GM18951 (cell line): Measurements from ENCODE around the gene NELL1.
"Not testable (repeated sequence)": the region's sequence is repeated elsewhere in the genome, so short reads cannot be mapped to it uniquely, and the experiment has no call there.

Source experiments
- POLR2A ChIP-seq: IDR thresholded peaks from 4 replicates; pipeline ENCODE4 v1.6.1; 2011; ENCODE audit warnings: mild to moderate bottlenecking; ENCODE audit not compliant: insufficient read length, insufficient read depth; ENCODE audit errors: extremely low read depth
- in situ Hi-C: fragments of 300-500 bp; cut with MboI; formaldehyde crosslinking; loops from one replicate; pipeline ENCODE4 v1.12.0; 2022; ENCODE audit warnings: low sequenced_read_pairs, mixed read lengths, inconsistent platforms; ENCODE audit not compliant: unreplicated experiment

The NELL1 gene

GRCh38 chr11:20821046-20821445 lies 151.7 kb downstream of the NELL1 start:
- TF ChIP-seq POLR2A, result no peak
- in situ Hi-C loops, result no loop called here

DNA sequence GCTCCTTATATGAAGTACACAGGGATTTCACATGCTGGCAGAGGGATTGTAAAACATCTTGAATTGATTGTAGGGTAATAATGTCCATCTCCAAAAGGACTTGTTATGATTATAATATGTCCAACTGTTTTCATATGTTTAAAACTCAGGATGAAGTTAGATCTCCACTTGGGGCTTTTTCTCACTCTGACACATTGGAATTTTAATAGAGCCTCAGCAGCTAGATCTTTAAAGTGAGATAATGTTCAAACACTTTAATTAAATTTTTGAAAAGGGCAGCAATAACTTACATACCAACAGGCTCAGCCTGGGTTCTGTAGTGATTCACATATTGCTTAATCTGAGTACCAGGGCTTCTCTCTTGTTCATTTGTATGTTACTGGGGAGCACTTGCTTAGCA lies 152.1 kb downstream of the NELL1 start:
- TF ChIP-seq POLR2A, result no peak
- in situ Hi-C loops, result no loop called here

DNA sequence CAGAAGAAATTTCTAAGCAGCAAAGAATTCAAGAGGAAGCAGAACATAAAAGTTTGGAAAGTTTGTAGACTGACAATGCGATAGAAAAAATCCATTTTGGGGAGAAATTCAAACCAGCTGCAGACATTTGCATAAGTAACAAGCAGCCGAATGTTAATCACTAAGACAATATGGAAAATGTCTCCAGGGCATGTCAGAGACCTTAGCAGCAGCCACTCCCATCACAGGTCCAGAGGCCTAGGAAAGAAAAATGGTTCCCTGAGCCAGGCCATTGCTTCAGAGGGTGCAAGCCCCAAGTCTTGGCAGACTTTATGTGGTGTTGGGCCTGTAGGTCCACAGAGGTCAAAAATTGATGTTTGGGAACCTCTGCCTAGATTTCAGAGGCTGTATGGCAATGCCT lies 155.4 kb downstream of the NELL1 start:
- in situ Hi-C loops, result no loop called here
- TF ChIP-seq POLR2A, result no peak

DNA sequence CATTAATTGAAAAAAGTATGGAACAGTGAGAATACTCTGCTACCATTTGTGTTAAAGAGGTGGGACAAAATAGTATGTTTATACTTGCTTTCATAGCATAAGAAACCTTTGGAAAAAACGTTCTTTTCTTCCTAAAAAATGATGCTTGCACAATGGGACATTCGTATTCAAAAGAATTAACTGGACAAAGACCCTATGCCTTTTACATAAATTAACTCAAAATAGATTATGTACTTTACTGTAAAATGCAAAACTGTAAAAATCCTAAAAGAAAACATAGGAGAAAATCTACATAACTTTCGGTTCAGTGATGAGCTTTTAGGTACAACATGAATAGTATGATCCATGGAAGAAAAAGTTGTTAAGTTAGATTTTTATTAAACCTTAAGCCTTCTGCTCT lies 166.2 kb downstream of the NELL1 start:
- in situ Hi-C loops, result no loop called here
- TF ChIP-seq POLR2A, result no peak

DNA sequence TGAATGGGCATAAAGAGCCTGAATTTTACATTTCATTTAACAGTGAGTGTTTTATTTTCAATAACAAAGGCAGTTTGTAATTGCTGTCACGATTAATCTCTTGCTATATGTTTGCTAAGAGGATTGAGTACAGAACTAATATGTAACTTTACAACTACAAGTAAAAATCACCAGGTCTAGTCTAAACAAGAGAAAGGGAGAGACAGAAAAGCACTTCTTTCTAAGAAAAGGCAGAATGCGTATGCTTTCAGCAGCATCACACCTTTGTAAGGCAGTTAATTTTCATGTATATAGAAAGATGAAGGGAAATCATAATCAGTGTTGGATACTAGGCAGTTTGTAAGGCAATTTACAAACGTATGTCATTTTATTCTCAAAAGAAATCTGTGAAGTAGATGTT lies 169.8 kb downstream of the NELL1 start:
- TF ChIP-seq POLR2A, result no peak
- in situ Hi-C loops, result no loop called here

DNA sequence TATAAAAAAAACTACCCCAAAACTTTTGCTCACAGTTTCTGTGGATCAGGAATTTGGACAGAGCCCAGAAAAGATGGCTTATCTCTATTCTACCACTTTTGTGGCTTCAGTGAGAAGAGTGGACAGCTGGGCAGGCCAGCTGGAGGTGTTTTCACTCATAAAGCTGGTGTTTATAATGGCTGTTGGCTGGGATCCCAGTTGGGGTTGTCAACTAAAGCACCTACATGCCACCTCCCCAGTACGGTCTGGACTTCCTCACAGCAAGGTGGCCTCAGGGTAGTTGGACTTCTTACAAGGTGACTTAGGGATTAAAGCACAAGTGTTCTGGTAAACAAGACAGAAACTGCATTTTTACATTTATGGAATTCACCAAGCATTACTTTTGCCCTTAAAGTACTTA lies 171.0 kb downstream of the NELL1 start:
- TF ChIP-seq POLR2A, result no peak
- in situ Hi-C loops, result no loop called here

GRCh38 chr11:20844216-20844615 lies 174.8 kb downstream of the NELL1 start:
- in situ Hi-C loops, result no loop called here

GRCh38 chr11:20844630-20845029 lies 175.2 kb downstream of the NELL1 start:
- in situ Hi-C loops, result no loop called here
- TF ChIP-seq POLR2A, result no peak

More at GRCh38 chr11:20844216-20844615, 174.8 kb downstream of the NELL1 start:
- TF ChIP-seq POLR2A, result no peak

- in situ Hi-C loops, result no loop called here
- no peak for TF ChIP-seq POLR2A
Measured at GRCh38 chr11:20854215-20854955, 185.0 kb downstream of the NELL1 start.

DNA sequence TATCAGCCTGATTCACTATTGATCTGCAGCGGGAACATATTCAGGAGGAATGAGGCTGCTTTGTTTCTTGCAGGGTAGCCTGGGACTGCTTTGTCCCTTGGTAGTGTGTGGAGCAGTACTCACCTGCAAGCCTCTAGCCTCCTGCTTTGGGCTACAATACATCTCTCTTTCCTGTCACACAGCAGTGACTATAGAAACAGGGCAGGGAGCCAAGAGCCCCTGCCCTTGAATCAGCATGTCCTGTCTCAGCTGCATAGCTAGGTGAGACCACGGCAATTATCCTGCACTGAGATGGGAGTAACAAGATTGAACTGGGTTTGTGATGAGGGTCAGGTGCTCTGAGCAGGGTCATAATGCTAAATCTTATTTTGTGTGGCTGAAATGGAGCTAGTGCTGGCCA lies 191.9 kb downstream of the NELL1 start:
- in situ Hi-C loops, result no loop called here
- no peak for TF ChIP-seq POLR2A

- in situ Hi-C loops, result not testable (repeated sequence)
Measured at GRCh38 chr11:20862263-20862662, 192.9 kb downstream of the NELL1 start.

GRCh38 chr11:20864628-20865027 lies 195.2 kb downstream of the NELL1 start:
- in situ Hi-C loops, result no loop called here
- no peak for TF ChIP-seq POLR2A

DNA sequence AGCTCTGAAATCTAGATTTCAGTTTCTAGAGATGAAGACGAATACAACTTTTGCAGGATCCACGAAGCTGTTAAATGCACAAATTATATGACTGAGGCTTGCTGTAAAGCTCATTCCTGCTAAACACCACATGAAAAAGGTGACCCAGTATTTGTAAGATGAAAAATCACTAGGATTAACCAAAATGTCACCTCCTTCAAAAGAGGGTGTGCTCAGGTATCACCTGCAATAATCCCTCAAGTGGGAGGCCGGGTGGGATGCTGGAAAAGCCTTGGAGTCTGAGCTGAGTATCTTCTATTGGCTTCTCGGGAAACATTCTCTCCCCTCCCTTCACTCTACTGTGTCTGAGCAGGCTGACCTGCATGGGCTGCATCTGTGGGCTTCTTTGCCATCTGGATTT lies 195.8 kb downstream of the NELL1 start:
- in situ Hi-C loops, result no loop called here

DNA sequence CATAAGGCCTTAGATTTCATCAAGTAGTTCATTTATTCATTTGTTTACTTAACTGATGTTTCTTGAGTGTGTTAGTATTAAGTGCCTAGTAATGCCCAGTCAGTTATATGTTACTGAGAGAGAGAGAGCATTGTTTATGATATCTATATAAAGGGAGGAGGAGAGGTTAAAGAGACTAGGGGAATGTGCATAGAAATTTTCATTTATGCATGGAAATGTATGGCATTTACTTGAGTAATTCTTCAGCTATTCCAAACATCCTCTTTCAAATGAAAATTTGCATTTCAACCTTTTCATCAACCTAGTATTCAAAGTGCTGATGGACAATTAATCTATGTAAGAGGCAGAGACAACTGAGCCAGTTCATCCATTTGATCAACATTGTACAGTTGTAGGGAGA lies 199.7 kb downstream of the NELL1 start:
- in situ Hi-C loops, result no loop called here
- TF ChIP-seq POLR2A, result no peak

More for the DNA sequence above, 195.8 kb downstream of the NELL1 start:
- no peak for TF ChIP-seq POLR2A

GRCh38 chr11:20873054-20873453 lies 203.7 kb downstream of the NELL1 start:
- TF ChIP-seq POLR2A, result no peak
- in situ Hi-C loops, result no loop called here
